ENCODE results near the gene PAM.

- TF ChIP-seq POLR2A (IDR thresholded peaks at IDR 0.05; ENCODE audit: low read depth, low read length) (no peak), POLR2AphosphoS5 (IDR thresholded peaks at IDR 0.05; ENCODE audit: low read depth, low read length) (no peak), TAF1 (IDR thresholded peaks at IDR 0.05; ENCODE audit: borderline replicate concordance, low read depth, low read length) (no peak)
Observed at GRCh38 chr5:102713682-102714231, 41.3 kb upstream of the PAM start.

Data from GM12892 (cell line).